PC-3 (cell line): Measurements from ENCODE around the gene MRPL37. TPM values are rescaled to one million over a fixed set of nuclear protein-coding genes. Genes with fewer than 3 reads are reported as not detected.

ENCODE experiments used
- ATAC-seq: fragments of 200-7000 bp; cut with Tn5 transposase; 2 replicates; pipeline ENCODE4 v1.9.1; 2020; ENCODE audit warnings: mild to moderate bottlenecking, moderate library complexity
- BruUV-seq: library from RNA; stranded (reverse); fragments of 400-500 nt; replicated peaks from 2 replicates; lab custom pipeline; 2021; lab: Mats Ljungman, UMichigan
- CTCF ChIA-PET: fragments of 300-600 bp; sonication (Branson Sonifier 250); formaldehyde crosslinking; loops from one replicate; lab custom pipeline; 2022; ENCODE audit warnings: antibody characterized with exemption; lab: Charles Lee
- POLR2A ChIA-PET: fragments of 300-600 bp; sonication (Branson Sonifier 250); formaldehyde crosslinking; loops from one replicate; lab custom pipeline; 2022; ENCODE audit warnings: antibody characterized with exemption; ENCODE audit not compliant: unreplicated experiment; lab: Charles Lee
- DNase-seq: peaks from one replicate; pipeline ENCODE4 v3.0.0-alpha.2; 2015
- H2AFZ ChIP-seq: fragments of 300-600 bp; sonication (generic); 2 replicates; pipeline ENCODE4 v1.6.0; 2016; ENCODE audit warnings: antibody characterized with exemption, low read length
- H3F3A ChIP-seq: fragments of 300-600 bp; sonication (generic); one replicate; pipeline ENCODE4 v1.6.0; 2017; ENCODE audit warnings: antibody characterized with exemption, low read length, control low read depth, mild to moderate bottlenecking; ENCODE audit not compliant: unreplicated experiment
- H3K27ac ChIP-seq: fragments of 300-600 bp; sonication (generic); 2 replicates; pipeline ENCODE4 v1.5.1; 2016; ENCODE audit warnings: mild to moderate bottlenecking, low read length
- H3K27me3 ChIP-seq: fragments of 300-600 bp; sonication (generic); 2 replicates; pipeline ENCODE4 v1.6.1; 2016; ENCODE audit warnings: low read length, mixed read lengths
- H3K36me3 ChIP-seq: fragments of 300-600 bp; sonication (generic); 2 replicates; pipeline ENCODE4 v1.6.1; 2016; ENCODE audit warnings: low read depth, mixed run types, low read length, mixed read lengths
- H3K4me1 ChIP-seq: fragments of 300-600 bp; sonication (generic); 2 replicates; pipeline ENCODE4 v1.5.1; 2016; ENCODE audit warnings: low read length; ENCODE audit not compliant: insufficient read depth
- H3K4me2 ChIP-seq: fragments of 300-600 bp; sonication (generic); 2 replicates; pipeline ENCODE4 v1.6.0; 2016; ENCODE audit warnings: low read length
- H3K4me3 ChIP-seq: fragments of 300-600 bp; sonication (generic); 2 replicates; pipeline ENCODE4 v1.5.1; 2016; ENCODE audit warnings: mild to moderate bottlenecking, low read length, mixed read lengths
- H3K79me2 ChIP-seq: fragments of 300-600 bp; sonication (generic); 2 replicates; pipeline ENCODE4 v1.6.1; 2017; ENCODE audit warnings: low read length, mixed read lengths
- H3K9ac ChIP-seq: fragments of 300-600 bp; sonication (generic); 2 replicates; pipeline ENCODE4 v1.6.0; 2016; ENCODE audit warnings: mild to moderate bottlenecking, low read length
- H3K9me2 ChIP-seq: fragments of 300-600 bp; sonication (generic); replicated peaks from 2 replicates; pipeline ENCODE4 v1.6.1; 2016; ENCODE audit warnings: mixed run types, low read length, mixed read lengths
- H3K9me3 ChIP-seq: fragments of 300-600 bp; sonication (generic); 2 replicates; pipeline ENCODE4 v1.6.1; 2016; ENCODE audit warnings: low read length, mixed read lengths
- H4K20me1 ChIP-seq: fragments of 300-600 bp; sonication (generic); 2 replicates; pipeline ENCODE4 v1.6.1; 2016; ENCODE audit warnings: low read length, mixed read lengths
- EZH2 ChIP-seq: fragments of 300-600 bp; sonication (generic); IDR thresholded peaks from one replicate; pipeline ENCODE4 v1.6.1; 2017; ENCODE audit warnings: antibody characterized with exemption, mild to moderate bottlenecking, low read length; ENCODE audit not compliant: unreplicated experiment
- EZH2phosphoT487 ChIP-seq: fragments of 300-600 bp; sonication (generic); IDR thresholded peaks from 2 replicates; pipeline ENCODE4 v1.6.1; 2018; ENCODE audit warnings: mild to moderate bottlenecking, antibody characterized with exemption, low read length, borderline replicate concordance
- intact Hi-C: fragments of 100-400 bp; cut with micrococcal nuclease; formaldehyde crosslinking; loops from 2 replicates; pipeline ENCODE4 v1.9.0; 2023
- total RNA-seq: library from RNA; depleted of rRNA; stranded (reverse); fragments of >200 nt; gene quantifications from 2 replicates; pipeline ENCODE4 v1.2.3, GENCODE V29; 2014
- TF ChIP-seq, protein P1 (sequence below): fragments of 300-600 bp; sonication (generic); conservative IDR thresholded peaks from 2 replicates; pipeline ENCODE4 v1.5.1; 2017; ENCODE audit warnings: antibody characterized with exemption, low read depth, mild to moderate bottlenecking, low read length

Gene MRPL37
- total RNA-seq, 1 experiment from 2014 or later = 191 TPM

DNA sequence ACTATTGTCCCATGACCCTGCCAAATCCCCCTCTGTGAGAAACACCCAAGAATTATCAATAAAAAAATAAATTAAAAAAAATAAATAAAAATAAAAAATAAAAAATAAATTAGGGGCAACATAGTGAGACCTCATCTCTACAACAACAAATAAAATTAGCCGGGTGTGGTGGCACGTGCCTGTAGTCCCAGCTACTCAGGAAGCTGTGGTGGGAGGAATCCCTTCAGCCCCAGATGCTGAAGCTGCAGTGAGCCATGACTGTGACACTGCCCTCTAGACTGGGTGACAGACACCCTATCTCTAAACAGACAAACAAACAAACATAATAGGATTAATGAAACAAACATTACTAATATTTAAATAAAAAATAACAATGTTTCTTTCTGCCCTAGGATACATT is 34.3 kb downstream of the MRPL37 start:
- no peak for DNase-seq
- Histone ChIP-seq H2AFZ (no peak overlapping the region), H3K79me2 (no peaks in the 10 kb centered on the region), H3K4me1 (peaks cover under 1% of the 10 kb centered on the region; the same call in 1 of the 2 replicates), H3K9me3 (no peaks in the 10 kb centered on the region), H3K4me2 (no peak overlapping the region), H3K4me3 (no peak overlapping the region), H4K20me1 (no peaks in the 10 kb centered on the region), H3K9ac (no peak overlapping the region), H3K27ac (no peak overlapping the region), H3K36me3 (no peaks in the 10 kb centered on the region), H3K27me3 (no peaks in the 10 kb centered on the region), H3K9me2 (no peaks in the 10 kb centered on the region), H3F3A (no peaks in the 10 kb centered on the region)
- ChIA-PET POLR2A (no interaction called here), CTCF (no interaction called here)
- ATAC-seq = no peak
- intact Hi-C loops = no loop called here
- no TSS peak for BruUV-seq
- TF ChIP-seq EZH2 = no peak
- TF ChIP-seq EZH2phosphoT487 = no peak

DNA sequence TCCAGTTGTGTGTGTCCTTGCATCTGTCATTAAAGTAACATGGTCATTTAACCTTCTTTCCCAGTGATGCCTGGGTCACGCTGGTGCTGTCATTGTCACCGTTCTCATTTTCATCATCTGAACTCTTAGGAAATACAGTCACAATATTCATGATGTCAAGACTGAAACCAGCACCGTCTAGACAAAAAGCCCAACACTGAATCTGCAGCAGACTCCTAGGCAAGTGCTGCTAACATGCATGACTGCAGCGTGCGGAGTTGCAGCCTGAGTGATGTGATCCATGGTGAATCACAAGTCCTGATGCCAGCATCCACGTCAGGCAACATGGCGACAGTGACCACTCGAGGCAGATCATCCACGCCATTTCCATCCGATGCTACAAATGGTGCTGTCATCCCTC is 37.6 kb downstream of the MRPL37 start:
- Histone ChIP-seq H2AFZ (no peak overlapping the region), H3K4me3 (no peak overlapping the region), H3K9me2 (no peaks in the 10 kb centered on the region), H3K79me2 (no peaks in the 10 kb centered on the region), H3K27me3 (no peaks in the 10 kb centered on the region), H3K4me2 (no peak overlapping the region), H4K20me1 (no peaks in the 10 kb centered on the region), H3K4me1 (no peaks in the 10 kb centered on the region), H3K9me3 (no peaks in the 10 kb centered on the region), H3K9ac (no peak overlapping the region), H3K27ac (no peak overlapping the region), H3K36me3 (no peaks in the 10 kb centered on the region), H3F3A (no peaks in the 10 kb centered on the region)
- DNase-seq (no peak), ATAC-seq (no peak)
- intact Hi-C loops = no loop called here
- TF ChIP-seq EZH2phosphoT487 (no peak), EZH2 (no peak)
- TF ChIP-seq, protein P1, sequence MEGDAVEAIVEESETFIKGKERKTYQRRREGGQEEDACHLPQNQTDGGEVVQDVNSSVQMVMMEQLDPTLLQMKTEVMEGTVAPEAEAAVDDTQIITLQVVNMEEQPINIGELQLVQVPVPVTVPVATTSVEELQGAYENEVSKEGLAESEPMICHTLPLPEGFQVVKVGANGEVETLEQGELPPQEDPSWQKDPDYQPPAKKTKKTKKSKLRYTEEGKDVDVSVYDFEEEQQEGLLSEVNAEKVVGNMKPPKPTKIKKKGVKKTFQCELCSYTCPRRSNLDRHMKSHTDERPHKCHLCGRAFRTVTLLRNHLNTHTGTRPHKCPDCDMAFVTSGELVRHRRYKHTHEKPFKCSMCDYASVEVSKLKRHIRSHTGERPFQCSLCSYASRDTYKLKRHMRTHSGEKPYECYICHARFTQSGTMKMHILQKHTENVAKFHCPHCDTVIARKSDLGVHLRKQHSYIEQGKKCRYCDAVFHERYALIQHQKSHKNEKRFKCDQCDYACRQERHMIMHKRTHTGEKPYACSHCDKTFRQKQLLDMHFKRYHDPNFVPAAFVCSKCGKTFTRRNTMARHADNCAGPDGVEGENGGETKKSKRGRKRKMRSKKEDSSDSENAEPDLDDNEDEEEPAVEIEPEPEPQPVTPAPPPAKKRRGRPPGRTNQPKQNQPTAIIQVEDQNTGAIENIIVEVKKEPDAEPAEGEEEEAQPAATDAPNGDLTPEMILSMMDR = no peak
- BruUV-seq = no TSS peak
- CTCF ChIA-PET = no interaction called here
- POLR2A ChIA-PET = no interaction called here

DNA sequence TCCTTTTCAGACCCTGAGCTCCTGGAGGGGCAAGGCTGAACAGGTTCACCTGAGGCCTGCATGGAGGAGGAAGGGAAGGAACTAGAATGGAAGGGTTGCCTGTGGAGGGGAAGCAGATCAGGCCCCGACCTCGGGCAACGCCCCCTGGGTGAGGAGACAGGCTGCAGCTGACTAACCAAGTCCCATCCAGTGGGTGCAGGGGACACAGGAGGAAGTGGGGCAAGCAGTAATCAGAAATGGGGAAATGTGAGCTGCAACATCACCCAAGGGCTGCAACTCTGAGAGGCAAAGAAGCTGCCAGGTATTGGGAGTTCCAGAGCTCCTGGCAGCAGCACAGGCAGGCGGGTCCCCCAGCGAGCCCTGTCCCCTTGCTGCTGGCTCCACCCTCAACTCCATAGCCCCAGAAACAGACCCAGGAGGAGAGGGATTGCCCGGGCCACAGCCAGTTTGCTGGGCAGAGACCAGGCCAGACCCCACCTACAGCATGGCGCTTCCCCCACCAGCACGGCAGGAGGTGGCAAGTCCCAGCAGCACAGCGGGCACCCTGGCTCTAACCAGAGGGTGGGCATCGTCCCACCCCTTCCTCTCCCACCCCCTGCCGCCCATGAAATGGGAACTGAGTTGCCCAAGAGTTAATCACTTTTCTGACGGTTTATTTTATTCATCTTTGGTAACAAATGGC is 38.5 kb downstream of the MRPL37 start:
- H3K36me3 ChIP-seq = no peaks in the 10 kb centered on the region
- no peak overlapping the region for H3K4me2 ChIP-seq
- ChIA-PET POLR2A (no interaction called here), CTCF (no interaction called here)
- no peak overlapping the region for H3K9ac ChIP-seq
- H4K20me1 ChIP-seq = no peaks in the 10 kb centered on the region
- no peaks in the 10 kb centered on the region for H3K79me2 ChIP-seq
- H3F3A ChIP-seq = no peaks in the 10 kb centered on the region
- no peaks in the 10 kb centered on the region for H3K9me3 ChIP-seq
- ATAC-seq (no peak), DNase-seq (no peak)
- intact Hi-C loops = no loop called here
- no TSS peak for BruUV-seq
- no peak overlapping the region for H2AFZ ChIP-seq
- H3K27me3 ChIP-seq = no peaks in the 10 kb centered on the region
- no peak overlapping the region for H3K4me3 ChIP-seq
- TF ChIP-seq, protein P1 = no peak
- TF ChIP-seq EZH2phosphoT487 (no peak), EZH2 (no peak)
- H3K9me2 ChIP-seq = no peaks in the 10 kb centered on the region
- no peak overlapping the region for H3K27ac ChIP-seq
- no peaks in the 10 kb centered on the region for H3K4me1 ChIP-seq
